DND-41 (cell line): ENCODE measurements around the gene DDX11.
"Not testable (repeated sequence)": the region's sequence is repeated elsewhere in the genome, so short reads cannot be mapped to it uniquely, and the experiment has no call there.

Source experiments
- ATAC-seq: fragments of 200-7000 bp; cut with Tn5 transposase; 3 replicates; pipeline ENCODE4 v1.9.1; 2021; ENCODE audit warnings: low read depth; ENCODE audit not compliant: insufficient read depth
- DNase-seq: peaks from one replicate; pipeline ENCODE4 v3.0.0-alpha.2; 2020
- H2AFZ ChIP-seq: 2 replicates; pipeline ENCODE4 v1.6.0; 2012; ENCODE audit warnings: low read depth, low read length
- H3K27ac ChIP-seq: 2 replicates; pipeline ENCODE4 v1.5.1; 2012; ENCODE audit warnings: low read length, inconsistent platforms
- H3K27me3 ChIP-seq: fragments of 200-600 bp; sonication (generic); 2 replicates; pipeline ENCODE4 v1.6.0; 2012; ENCODE audit warnings: low read length, mild to moderate bottlenecking, inconsistent platforms; ENCODE audit not compliant: insufficient read depth, poor library complexity
- H3K36me3 ChIP-seq: 2 replicates; pipeline ENCODE4 v1.5.1; 2012; ENCODE audit warnings: low read length, inconsistent platforms; ENCODE audit not compliant: insufficient read depth
- H3K4me1 ChIP-seq: 2 replicates; pipeline ENCODE4 v1.5.1; 2012; ENCODE audit warnings: mild to moderate bottlenecking, low read length; ENCODE audit not compliant: insufficient read depth
- H3K4me2 ChIP-seq: 2 replicates; pipeline ENCODE4 v1.6.0; 2012; ENCODE audit warnings: mild to moderate bottlenecking, moderate library complexity, low read length, inconsistent platforms; ENCODE audit not compliant: insufficient read depth
- H3K4me3 ChIP-seq, 2 experiments: fragments of 200-600 bp in 1 of 2; shearing (Covaris generic) in 1 of 2; 2 replicates each; pipeline ENCODE4 v1.5.1; 2012 to 2016; ENCODE audit warnings: inconsistent platforms in 2 of 2, low read length in 2 of 2, mild to moderate bottlenecking in 2 of 2, low read depth in 1 of 2, moderate library complexity in 1 of 2
- H3K79me2 ChIP-seq: 2 replicates; pipeline ENCODE4 v1.6.0; 2012; ENCODE audit warnings: low read length, inconsistent platforms; ENCODE audit not compliant: insufficient read depth
- H3K9ac ChIP-seq: 2 replicates; pipeline ENCODE4 v1.6.0; 2012; ENCODE audit warnings: low read depth, mild to moderate bottlenecking, inconsistent platforms, low read length, moderate library complexity
- H3K9me3 ChIP-seq: 2 replicates; pipeline ENCODE4 v1.5.1; 2012; ENCODE audit warnings: low read length, moderate library complexity, mild to moderate bottlenecking, inconsistent platforms; ENCODE audit not compliant: insufficient read depth, severe bottlenecking
- H4K20me1 ChIP-seq: 2 replicates; pipeline ENCODE4 v1.6.0; 2012; ENCODE audit warnings: low read length; ENCODE audit not compliant: insufficient read depth

Gene DDX11

GRCh38 chr12:31092718-31093117, 19.1 kb downstream of the DDX11 start:
- not testable (repeated sequence) for H3K27ac ChIP-seq, H3K79me2 ChIP-seq, H3K4me3 ChIP-seq, H3K4me2 ChIP-seq, H3K9me3 ChIP-seq, H4K20me1 ChIP-seq, ATAC-seq, H3K27me3 ChIP-seq, DNase-seq, H2AFZ ChIP-seq, H3K9ac ChIP-seq, H3K4me1 ChIP-seq
- peaks cover 69% of the 10 kb centered on the region for H3K36me3 ChIP-seq

GRCh38 chr12:31095080-31095860, 21.6 kb downstream of the DDX11 start:
- ATAC-seq, H3K27ac ChIP-seq, H3K9me3 ChIP-seq, H3K79me2 ChIP-seq, H3K9ac ChIP-seq, H3K27me3 ChIP-seq, H4K20me1 ChIP-seq, DNase-seq, H3K4me1 ChIP-seq, H3K4me2 ChIP-seq, H2AFZ ChIP-seq, H3K4me3 ChIP-seq: not testable (repeated sequence)
- H3K36me3 ChIP-seq: peaks cover 50% of the 10 kb centered on the region

- not testable (repeated sequence) for H3K9me3 ChIP-seq, H3K27ac ChIP-seq, H3K9ac ChIP-seq, H3K4me2 ChIP-seq, H3K27me3 ChIP-seq, H4K20me1 ChIP-seq, H3K4me1 ChIP-seq, DNase-seq, ATAC-seq, H2AFZ ChIP-seq, H3K4me3 ChIP-seq, H3K79me2 ChIP-seq
- peaks cover 55% of the 10 kb centered on the region for H3K36me3 ChIP-seq
Measured at GRCh38 chr12:31096251-31097065, 22.8 kb downstream of the DDX11 start.

- not testable (repeated sequence) for ATAC-seq, DNase-seq, H3K4me3 ChIP-seq, H3K4me2 ChIP-seq, H4K20me1 ChIP-seq, H3K27me3 ChIP-seq, H3K79me2 ChIP-seq, H3K27ac ChIP-seq, H3K9ac ChIP-seq, H3K9me3 ChIP-seq, H2AFZ ChIP-seq, H3K4me1 ChIP-seq
- peaks cover 52% of the 10 kb centered on the region for H3K36me3 ChIP-seq
Measured at GRCh38 chr12:31097819-31098218, 24.2 kb downstream of the DDX11 start.

- not testable (repeated sequence) for DNase-seq, ATAC-seq, H3K9ac ChIP-seq, H3K4me3 ChIP-seq, H4K20me1 ChIP-seq, H3K79me2 ChIP-seq, H3K27me3 ChIP-seq, H3K4me2 ChIP-seq, H2AFZ ChIP-seq, H3K9me3 ChIP-seq, H3K27ac ChIP-seq, H3K4me1 ChIP-seq
- peaks cover 53% of the 10 kb centered on the region for H3K36me3 ChIP-seq
Measured at GRCh38 chr12:31098363-31098762, 24.7 kb downstream of the DDX11 start.

- H3K36me3 ChIP-seq: peaks cover 52% of the 10 kb centered on the region
Measured at GRCh38 chr12:31098771-31099170, 25.1 kb downstream of the DDX11 start.

GRCh38 chr12:31099434-31099833, 25.8 kb downstream of the DDX11 start:
- H4K20me1 ChIP-seq, H3K27ac ChIP-seq, ATAC-seq, H3K79me2 ChIP-seq, H2AFZ ChIP-seq, H3K9ac ChIP-seq, H3K4me2 ChIP-seq, H3K4me1 ChIP-seq, H3K4me3 ChIP-seq, H3K9me3 ChIP-seq, DNase-seq, H3K27me3 ChIP-seq: not testable (repeated sequence)
- peaks cover 54% of the 10 kb centered on the region for H3K36me3 ChIP-seq

More at GRCh38 chr12:31098771-31099170, 25.1 kb downstream of the DDX11 start:
- not testable (repeated sequence) for H3K27ac ChIP-seq, H3K27me3 ChIP-seq, H3K4me2 ChIP-seq, H3K4me3 ChIP-seq, H3K9me3 ChIP-seq, H3K79me2 ChIP-seq, ATAC-seq, H3K4me1 ChIP-seq, H3K9ac ChIP-seq, H4K20me1 ChIP-seq, H2AFZ ChIP-seq, DNase-seq
